Measurements from ENCODE around the gene BMPER. TPM values are rescaled to one million over a fixed set of nuclear protein-coding genes. Genes with fewer than 3 reads are reported as not detected.

BMPER gene
- total RNA-seq, 2 donors from 2014 or later = 3.0 to 3.8 TPM

GRCh38 chr7:34075523-34076370, 170.4 kb downstream of the BMPER start:
- H3K27ac ChIP-seq = no peak overlapping the region

GRCh38 chr7:34077168-34077567, 171.8 kb downstream of the BMPER start:
- H3K4me3 ChIP-seq = no peak overlapping the region
- no peaks in the 10 kb centered on the region for H3K27me3 ChIP-seq
- no peak for TF ChIP-seq CTCF (IDR thresholded peaks at IDR 0.05)
- no peak overlapping the region for H3K27ac ChIP-seq
- no peak for DNase-seq (ENCODE audit: low spot score)
- H3K9me3 ChIP-seq = no peaks in the 10 kb centered on the region
- no peaks in the 10 kb centered on the region for H3K36me3 ChIP-seq
- no peaks in the 10 kb centered on the region for H3K4me1 ChIP-seq

More at GRCh38 chr7:34075523-34076370, 170.4 kb downstream of the BMPER start:
- H3K4me1 ChIP-seq = no peaks in the 10 kb centered on the region
- no peaks in the 10 kb centered on the region for H3K9me3 ChIP-seq
- H3K27me3 ChIP-seq = no peaks in the 10 kb centered on the region
- no peak for TF ChIP-seq CTCF (IDR thresholded peaks at IDR 0.05)
- DNase-seq (ENCODE audit: low spot score) = no peak
- H3K4me3 ChIP-seq = no peak overlapping the region
- no peaks in the 10 kb centered on the region for H3K36me3 ChIP-seq

GRCh38 chr7:34078864-34079263, 173.5 kb downstream of the BMPER start:
- H3K4me1 ChIP-seq = no peaks in the 10 kb centered on the region
- H3K36me3 ChIP-seq = no peaks in the 10 kb centered on the region
- H3K27ac ChIP-seq = no peak overlapping the region
- no peak for TF ChIP-seq CTCF (IDR thresholded peaks at IDR 0.05)
- H3K27me3 ChIP-seq = no peaks in the 10 kb centered on the region
- H3K9me3 ChIP-seq = no peaks in the 10 kb centered on the region
- DNase-seq (ENCODE audit: low spot score) = no peak
- H3K4me3 ChIP-seq = no peak overlapping the region

- Histone ChIP-seq H3K27ac (no peak overlapping the region), H3K4me1 (no peaks in the 10 kb centered on the region), H3K36me3 (no peaks in the 10 kb centered on the region), H3K4me3 (no peak overlapping the region), H3K27me3 (no peaks in the 10 kb centered on the region), H3K9me3 (no peaks in the 10 kb centered on the region)
- no peak for DNase-seq (ENCODE audit: low spot score)
- no peak for TF ChIP-seq CTCF (IDR thresholded peaks at IDR 0.05)
Measured at GRCh38 chr7:34080513-34080912, 175.2 kb downstream of the BMPER start.

- no peaks in the 10 kb centered on the region for H3K27me3 ChIP-seq
- TF ChIP-seq CTCF (IDR thresholded peaks at IDR 0.05) = no peak
- H3K4me3 ChIP-seq = no peak overlapping the region
- H3K9me3 ChIP-seq = no peaks in the 10 kb centered on the region
- H3K36me3 ChIP-seq = no peaks in the 10 kb centered on the region
- no peaks in the 10 kb centered on the region for H3K4me1 ChIP-seq
- no peak overlapping the region for H3K27ac ChIP-seq
- DNase-seq (ENCODE audit: low spot score) = no peak
Measured at GRCh38 chr7:34081935-34082334, 176.6 kb downstream of the BMPER start.

GRCh38 chr7:34083440-34083839, 178.1 kb downstream of the BMPER start:
- no peaks in the 10 kb centered on the region for H3K36me3 ChIP-seq
- no peak overlapping the region for H3K4me3 ChIP-seq
- no peak overlapping the region for H3K27ac ChIP-seq
- TF ChIP-seq CTCF (IDR thresholded peaks at IDR 0.05) = no peak
- H3K9me3 ChIP-seq = no peaks in the 10 kb centered on the region
- no peak for DNase-seq (ENCODE audit: low spot score)
- H3K4me1 ChIP-seq = no peaks in the 10 kb centered on the region
- no peaks in the 10 kb centered on the region for H3K27me3 ChIP-seq

All from right atrium auricular region (tissue), 2 donors.